HCT116 (cell line): ENCODE data around the gene RAP1GAP2. TPM values are rescaled to one million over a fixed set of nuclear protein-coding genes. Genes with fewer than 3 reads are reported as not detected.
A peak's percentile ranks its signal among the peaks of the same experiment; 100 is the strongest.

Source experiments
- ATAC-seq: fragments of 200-7000 bp; cut with Tn5 transposase; 2 replicates; pipeline ENCODE4 v1.9.1; 2020; ENCODE audit warnings: mild to moderate bottlenecking, moderate library complexity
- BruUV-seq: library from RNA; stranded (reverse); fragments of 400-500 nt; replicated peaks from 2 replicates; lab custom pipeline; 2021; lab: Mats Ljungman, UMichigan
- CTCF ChIA-PET: fragments of 300-600 bp; sonication (Branson Sonifier 250); formaldehyde crosslinking; loops from one replicate; lab custom pipeline; 2021; ENCODE audit warnings: antibody characterized with exemption; lab: Charles Lee
- POLR2A ChIA-PET: fragments of 300-600, 350-600 bp; sonication (Branson Sonifier 250); formaldehyde crosslinking; loops from one replicate; lab custom pipeline; 2021; ENCODE audit warnings: antibody characterized with exemption; lab: Charles Lee
- RAD21 ChIA-PET, 2 experiments: fragments of 300-600 bp; sonication (Branson Sonifier 250); formaldehyde crosslinking; loops; one replicate each; lab custom pipeline; 2023; ENCODE audit warnings: low total read pairs in 2 of 2; ENCODE audit not compliant: uncharacterized antibody in 2 of 2, unreplicated experiment in 2 of 2, low non-redundant PET in 1 of 2; lab: Charles Lee
- DNase-seq: peaks from one replicate; pipeline ENCODE4 v3.0.0-alpha.2; 2010; ENCODE audit warnings: low read depth, low spot score
- H2AFZ ChIP-seq: fragments of 200-600 bp; shearing (Covaris generic), sonication (generic); 2 replicates; pipeline ENCODE4 v1.6.1; 2017; ENCODE audit warnings: low read depth, mixed run types, mixed read lengths, antibody characterized with exemption, low read length; ENCODE audit not compliant: poor library complexity, severe bottlenecking
- H3K27ac ChIP-seq: 2 replicates; pipeline ENCODE4 v1.5.1; 2012; ENCODE audit warnings: low read depth, low read length
- H3K27me3 ChIP-seq: fragments of 200-600 bp; sonication (generic); 2 replicates; pipeline ENCODE4 v1.6.1; 2016; ENCODE audit warnings: mixed run types, low read length, mixed read lengths; ENCODE audit not compliant: insufficient read depth
- H3K36me3 ChIP-seq, 2 experiments: fragments of 200-500 bp in 1 of 2; fragments of 200-600 bp in 1 of 2; sonication (Bioruptor generic) in 1 of 2; sonication (generic) in 1 of 2; 2 replicates each; pipeline versions ENCODE4 v1.5.1 to v1.6.1; 2014 to 2016; ENCODE audit warnings: low read length in 2 of 2, inconsistent platforms in 1 of 2, mixed read lengths in 1 of 2, mixed run types in 1 of 2; ENCODE audit not compliant: insufficient read depth in 2 of 2, control insufficient read depth in 1 of 2
- H3K4me1 ChIP-seq, 2 experiments: fragments of 200-600 bp in 1 of 2; sonication (generic) in 1 of 2; 2 replicates each; pipeline versions ENCODE4 v1.5.1 to v1.6.1; 2012 to 2017; ENCODE audit warnings: low read length in 2 of 2, inconsistent platforms in 1 of 2, mild to moderate bottlenecking in 1 of 2, mixed read lengths in 1 of 2, mixed run types in 1 of 2, moderate library complexity in 1 of 2; ENCODE audit not compliant: insufficient read depth in 2 of 2, control insufficient read depth in 1 of 2
- H3K4me2 ChIP-seq: fragments of 200-600 bp; sonication (generic); 2 replicates; pipeline ENCODE4 v1.6.1; 2017; ENCODE audit warnings: mixed run types, low read length, mixed read lengths
- H3K4me3 ChIP-seq, 2 experiments: fragments of 200-600 bp in 1 of 2; sonication (generic) in 1 of 2; replicated peaks in 1 of 2; 2 replicates each; pipeline ENCODE4 v1.5.1; 2011 to 2016; ENCODE audit warnings: low read length in 2 of 2, control low read depth in 1 of 2, low read depth in 1 of 2, mild to moderate bottlenecking in 1 of 2, mixed read lengths in 1 of 2, mixed run types in 1 of 2
- H3K79me2 ChIP-seq: fragments of 200-600 bp; sonication (generic); 2 replicates; pipeline ENCODE4 v1.6.1; 2017; ENCODE audit warnings: mild to moderate bottlenecking, mixed run types, low read length, moderate library complexity, mixed read lengths; ENCODE audit not compliant: insufficient read depth
- H3K9ac ChIP-seq: fragments of 200-600 bp; sonication (generic); 2 replicates; pipeline ENCODE4 v1.6.1; 2016; ENCODE audit warnings: low read length, mixed read lengths
- H3K9me2 ChIP-seq: fragments of 200-600 bp; sonication (generic), shearing (Covaris generic); 2 replicates; pipeline ENCODE4 v1.6.1; 2017; ENCODE audit warnings: mixed run types, mild to moderate bottlenecking, moderate library complexity; ENCODE audit not compliant: insufficient read depth
- H3K9me3 ChIP-seq, 2 experiments: fragments of 200-500 bp in 1 of 2; fragments of 200-600 bp in 1 of 2; sonication (Bioruptor generic) in 1 of 2; sonication (generic) in 1 of 2; 2 replicates each; pipeline ENCODE4 v1.6.1; 2014 to 2017; ENCODE audit warnings: low read length in 2 of 2, mixed read lengths in 2 of 2, inconsistent platforms in 1 of 2, low read depth in 1 of 2, mild to moderate bottlenecking in 1 of 2, mixed run types in 1 of 2, moderate library complexity in 1 of 2; ENCODE audit not compliant: control insufficient read depth in 1 of 2, insufficient read depth in 1 of 2
- H4K20me1 ChIP-seq: fragments of 200-600 bp; sonication (generic), shearing (Covaris generic); 2 replicates; pipeline ENCODE4 v1.6.1; 2017; ENCODE audit warnings: mixed run types, mild to moderate bottlenecking, moderate library complexity; ENCODE audit not compliant: insufficient read depth
- CBX3 ChIP-seq: IDR thresholded peaks from 2 replicates; pipeline ENCODE4 v1.6.1; 2012; ENCODE audit warnings: low read depth
- EGR1 ChIP-seq: IDR thresholded peaks from 2 replicates; pipeline ENCODE4 v1.6.1; 2012; ENCODE audit warnings: low read depth
- ELF1 ChIP-seq: IDR thresholded peaks from 2 replicates; pipeline ENCODE4 v1.6.1; 2012; ENCODE audit warnings: low read depth, borderline replicate concordance
- EZH2phosphoT487 ChIP-seq: fragments of 200-600 bp; IDR thresholded peaks from 2 replicates; pipeline ENCODE4 v1.6.1; 2018; ENCODE audit warnings: antibody characterized with exemption, borderline replicate concordance
- JUND ChIP-seq: IDR thresholded peaks from 2 replicates; pipeline ENCODE4 v1.6.1; 2012
- POLR2A ChIP-seq: IDR thresholded peaks from 2 replicates; pipeline ENCODE4 v1.7.0; 2011; ENCODE audit warnings: borderline replicate concordance; ENCODE audit not compliant: insufficient read depth, insufficient read length; ENCODE audit errors: extremely low read depth
- POLR2AphosphoS5 ChIP-seq: IDR thresholded peaks from 2 replicates; pipeline ENCODE4 v1.6.1; 2011; ENCODE audit warnings: mild to moderate bottlenecking, low read depth, low read length, moderate library complexity
- SRF ChIP-seq: IDR thresholded peaks from 2 replicates; pipeline ENCODE4 v1.6.1; 2012; ENCODE audit warnings: low read depth
- ZFX ChIP-seq: fragments of 450-650 bp; IDR thresholded peaks from 2 replicates; pipeline ENCODE4 v1.6.1; 2017
- ZNF274 ChIP-seq: fragments of 200-500 bp; sonication (Bioruptor generic); IDR thresholded peaks from 2 replicates; pipeline ENCODE4 v1.6.1; 2014; ENCODE audit warnings: mild to moderate bottlenecking, low read depth, low read length, inconsistent platforms
- intact Hi-C: fragments of 100-400 bp; cut with micrococcal nuclease; formaldehyde crosslinking; loops from 2 replicates; pipeline ENCODE4 v1.10.0; 2022
- total RNA-seq: library from RNA; stranded (reverse); gene quantifications from one replicate; pipeline ENCODE4 v1.2.1, GENCODE V29; 2021; ENCODE audit not compliant: unreplicated experiment
- TF ChIP-seq, protein P1 (sequence below): IDR thresholded peaks from 2 replicates; pipeline ENCODE4 v1.6.1; 2012
- TF ChIP-seq, protein P2 (sequence below): IDR thresholded peaks from 2 replicates; pipeline ENCODE4 v1.6.1; 2012
- TF ChIP-seq, protein P3 (sequence below): IDR thresholded peaks from 2 replicates; pipeline ENCODE4 v1.6.1; 2012; ENCODE audit warnings: low read depth
- TF ChIP-seq, protein P4 (sequence below), 3 experiments: fragments of 200-600 bp in 1 of 3; sonication (generic) in 1 of 3; IDR thresholded peaks in 2 of 3; conservative IDR thresholded peaks in 1 of 3; 2 replicates each; pipeline ENCODE4 v1.5.1; 2012 to 2017; ENCODE audit warnings: low read depth in 2 of 3, low read length in 2 of 3, antibody characterized with exemption in 1 of 3, borderline replicate concordance in 1 of 3, control low read depth in 1 of 3, mild to moderate bottlenecking in 1 of 3, mixed read lengths in 1 of 3, mixed run types in 1 of 3, moderate library complexity in 1 of 3; ENCODE audit not compliant: insufficient read depth in 1 of 3

The RAP1GAP2 gene
- total RNA-seq, 1 experiment from 2014 or later: 54.6 TPM

DNA sequence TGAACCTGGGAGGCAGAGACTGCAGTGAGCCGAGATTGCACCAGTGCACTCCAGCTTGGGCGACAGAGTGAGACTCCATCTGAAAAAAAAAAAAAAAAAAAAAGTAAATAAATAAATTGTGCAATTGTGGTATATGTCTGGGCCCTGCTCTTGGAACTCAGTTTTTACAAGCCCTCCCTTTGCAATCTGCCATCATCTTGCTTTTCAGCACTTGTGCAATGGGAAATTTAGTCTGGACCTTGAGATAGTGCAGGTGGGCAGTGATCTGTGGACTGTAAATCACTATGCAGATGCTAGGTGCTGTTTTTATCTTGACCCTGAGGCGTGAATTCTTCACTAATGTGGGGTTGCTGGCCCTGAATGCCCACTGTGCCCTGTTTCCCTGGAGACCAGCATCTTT is 6.5 kb upstream of the RAP1GAP2 start:
- DNase-seq (no peak), ATAC-seq (no peak)
- intact Hi-C loops: no loop called here
- ChIA-PET CTCF (interaction anchor here (1.2 to 1.3 kb wide), 2 partner anchors 8 to 38 kb away, joined by 3 to 4 read pairs; no protein-coding TSS in a partner anchor), POLR2A (no interaction called here), RAD21 (no interaction called here)
- no peaks in the 10 kb centered on the region for H4K20me1 ChIP-seq
- H3K4me3 ChIP-seq: no peak overlapping the region
- TF ChIP-seq JUND (no peak), CBX3 (no peak), ZNF274 (no peak)
- no peaks in the 10 kb centered on the region for H3K79me2 ChIP-seq
- no peak overlapping the region for H3K4me2 ChIP-seq
- no peak overlapping the region for H3K9ac ChIP-seq
- peaks cover 8 to 18% of the 10 kb centered on the region in 2 experiments for H3K4me1 ChIP-seq
- no TSS peak for BruUV-seq
- H3K27me3 ChIP-seq: no peaks in the 10 kb centered on the region
- H3K36me3 ChIP-seq: no peaks in the 10 kb centered on the region
- H3K9me3 ChIP-seq: no peaks in the 10 kb centered on the region
- H3K9me2 ChIP-seq: no peaks in the 10 kb centered on the region
- H3K27ac ChIP-seq: no peak overlapping the region
- H2AFZ ChIP-seq: no peak overlapping the region

DNA sequence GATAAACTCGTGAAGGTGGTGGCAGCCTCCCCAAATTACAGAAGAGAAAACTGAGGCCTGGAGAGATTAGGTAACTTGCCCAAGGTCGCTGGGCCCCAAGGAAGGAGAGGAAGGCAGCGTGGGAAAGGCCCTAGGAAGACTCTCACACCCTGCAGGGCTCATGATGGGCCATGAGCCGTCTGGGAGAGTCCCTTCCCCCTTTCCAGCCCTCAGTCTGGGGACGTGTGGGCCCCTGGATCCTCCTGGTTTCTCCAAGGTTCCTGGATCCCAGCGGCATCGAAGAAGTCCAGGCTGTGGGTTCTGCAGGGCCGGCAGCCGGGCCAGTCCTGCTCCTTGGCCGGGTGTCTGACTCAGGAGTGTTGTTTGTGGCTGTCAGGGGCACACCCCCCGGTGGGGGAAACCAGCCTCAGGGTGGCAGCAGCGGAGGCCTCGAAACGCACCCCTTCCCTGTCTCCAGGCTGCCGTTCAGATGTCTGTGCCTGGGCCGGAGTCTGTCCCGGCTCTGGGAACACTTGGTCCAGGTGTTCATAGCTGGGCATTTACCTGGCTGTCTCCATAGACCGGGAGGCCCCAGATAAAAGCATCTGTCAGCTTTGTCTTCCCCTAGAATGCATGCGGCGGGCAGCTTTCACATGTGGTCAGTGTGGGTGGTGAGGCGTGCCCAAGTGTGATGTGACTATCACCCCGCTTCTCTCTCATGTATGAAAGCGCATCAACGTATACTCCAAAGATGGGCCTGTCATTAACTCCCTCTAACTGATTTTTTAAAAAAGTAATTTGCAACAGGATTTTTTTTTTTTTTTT is 3.7 kb upstream of the RAP1GAP2 start:
- Histone ChIP-seq H3K9me2 (no peaks in the 10 kb centered on the region), H3K36me3 (no peaks in the 10 kb centered on the region), H3K27ac (no peak overlapping the region), H3K4me3 (no peak overlapping the region), H3K79me2 (no peaks in the 10 kb centered on the region), H3K9me3 (no peaks in the 10 kb centered on the region), H3K4me2 (no peak overlapping the region), H4K20me1 (no peaks in the 10 kb centered on the region), H2AFZ (no peak overlapping the region), H3K9ac (no peak overlapping the region), H3K27me3 (no peaks in the 10 kb centered on the region), H3K4me1 (no peaks in the 10 kb centered on the region; a peak in 1 of 4 replicates)
- no TSS peak for BruUV-seq
- ATAC-seq: peak; percentile 46; the same call in 1 of the 2 replicates
- no peak for DNase-seq
- ChIA-PET POLR2A (no interaction called here), CTCF (interaction anchor here (1.1 kb wide), 1 partner anchor 220 kb away, joined by 3 read pairs; no protein-coding TSS in a partner anchor), RAD21 (no interaction called here)
- intact Hi-C loops: no loop called here
- TF ChIP-seq SRF (no peak), ELF1 (no peak), EZH2phosphoT487 (no peak), POLR2A (no peak), EGR1 (no peak), POLR2AphosphoS5 (no peak), JUND (no peak), ZFX (no peak)
- TF ChIP-seq, protein P1, sequence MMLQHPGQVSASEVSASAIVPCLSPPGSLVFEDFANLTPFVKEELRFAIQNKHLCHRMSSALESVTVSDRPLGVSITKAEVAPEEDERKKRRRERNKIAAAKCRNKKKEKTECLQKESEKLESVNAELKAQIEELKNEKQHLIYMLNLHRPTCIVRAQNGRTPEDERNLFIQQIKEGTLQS: no peak
- TF ChIP-seq, protein P2, sequence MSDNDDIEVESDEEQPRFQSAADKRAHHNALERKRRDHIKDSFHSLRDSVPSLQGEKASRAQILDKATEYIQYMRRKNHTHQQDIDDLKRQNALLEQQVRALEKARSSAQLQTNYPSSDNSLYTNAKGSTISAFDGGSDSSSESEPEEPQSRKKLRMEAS: no peak
- TF ChIP-seq, protein P3, sequence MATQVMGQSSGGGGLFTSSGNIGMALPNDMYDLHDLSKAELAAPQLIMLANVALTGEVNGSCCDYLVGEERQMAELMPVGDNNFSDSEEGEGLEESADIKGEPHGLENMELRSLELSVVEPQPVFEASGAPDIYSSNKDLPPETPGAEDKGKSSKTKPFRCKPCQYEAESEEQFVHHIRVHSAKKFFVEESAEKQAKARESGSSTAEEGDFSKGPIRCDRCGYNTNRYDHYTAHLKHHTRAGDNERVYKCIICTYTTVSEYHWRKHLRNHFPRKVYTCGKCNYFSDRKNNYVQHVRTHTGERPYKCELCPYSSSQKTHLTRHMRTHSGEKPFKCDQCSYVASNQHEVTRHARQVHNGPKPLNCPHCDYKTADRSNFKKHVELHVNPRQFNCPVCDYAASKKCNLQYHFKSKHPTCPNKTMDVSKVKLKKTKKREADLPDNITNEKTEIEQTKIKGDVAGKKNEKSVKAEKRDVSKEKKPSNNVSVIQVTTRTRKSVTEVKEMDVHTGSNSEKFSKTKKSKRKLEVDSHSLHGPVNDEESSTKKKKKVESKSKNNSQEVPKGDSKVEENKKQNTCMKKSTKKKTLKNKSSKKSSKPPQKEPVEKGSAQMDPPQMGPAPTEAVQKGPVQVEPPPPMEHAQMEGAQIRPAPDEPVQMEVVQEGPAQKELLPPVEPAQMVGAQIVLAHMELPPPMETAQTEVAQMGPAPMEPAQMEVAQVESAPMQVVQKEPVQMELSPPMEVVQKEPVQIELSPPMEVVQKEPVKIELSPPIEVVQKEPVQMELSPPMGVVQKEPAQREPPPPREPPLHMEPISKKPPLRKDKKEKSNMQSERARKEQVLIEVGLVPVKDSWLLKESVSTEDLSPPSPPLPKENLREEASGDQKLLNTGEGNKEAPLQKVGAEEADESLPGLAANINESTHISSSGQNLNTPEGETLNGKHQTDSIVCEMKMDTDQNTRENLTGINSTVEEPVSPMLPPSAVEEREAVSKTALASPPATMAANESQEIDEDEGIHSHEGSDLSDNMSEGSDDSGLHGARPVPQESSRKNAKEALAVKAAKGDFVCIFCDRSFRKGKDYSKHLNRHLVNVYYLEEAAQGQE: no peak
- TF ChIP-seq, protein P4, sequence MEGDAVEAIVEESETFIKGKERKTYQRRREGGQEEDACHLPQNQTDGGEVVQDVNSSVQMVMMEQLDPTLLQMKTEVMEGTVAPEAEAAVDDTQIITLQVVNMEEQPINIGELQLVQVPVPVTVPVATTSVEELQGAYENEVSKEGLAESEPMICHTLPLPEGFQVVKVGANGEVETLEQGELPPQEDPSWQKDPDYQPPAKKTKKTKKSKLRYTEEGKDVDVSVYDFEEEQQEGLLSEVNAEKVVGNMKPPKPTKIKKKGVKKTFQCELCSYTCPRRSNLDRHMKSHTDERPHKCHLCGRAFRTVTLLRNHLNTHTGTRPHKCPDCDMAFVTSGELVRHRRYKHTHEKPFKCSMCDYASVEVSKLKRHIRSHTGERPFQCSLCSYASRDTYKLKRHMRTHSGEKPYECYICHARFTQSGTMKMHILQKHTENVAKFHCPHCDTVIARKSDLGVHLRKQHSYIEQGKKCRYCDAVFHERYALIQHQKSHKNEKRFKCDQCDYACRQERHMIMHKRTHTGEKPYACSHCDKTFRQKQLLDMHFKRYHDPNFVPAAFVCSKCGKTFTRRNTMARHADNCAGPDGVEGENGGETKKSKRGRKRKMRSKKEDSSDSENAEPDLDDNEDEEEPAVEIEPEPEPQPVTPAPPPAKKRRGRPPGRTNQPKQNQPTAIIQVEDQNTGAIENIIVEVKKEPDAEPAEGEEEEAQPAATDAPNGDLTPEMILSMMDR (IDR thresholded peaks at IDR 0.05 in 2 of 3, conservative IDR thresholded peaks at IDR 0.05 in 1 of 3; ENCODE audit: borderline replicate concordance in 1 of 3, insufficient read depth in 1 of 3, low read depth in 2 of 3, low read length in 2 of 3): no peak
